IMR-90 (cell line): Measurements from ENCODE around the gene CT45A8. TPM values are rescaled to one million over a fixed set of nuclear protein-coding genes. Genes with fewer than 3 reads are reported as not detected.

ENCODE experiments used
- ATAC-seq: fragments of 200-7000 bp; cut with Tn5 transposase; 2 replicates; pipeline ENCODE4 v1.9.1; 2020; ENCODE audit warnings: low read depth, mild to moderate bottlenecking, moderate library complexity
- BruUV-seq: library from RNA; stranded (reverse); fragments of 400-500 nt; replicated peaks from 2 replicates; lab custom pipeline; 2021; lab: Mats Ljungman, UMichigan
- CTCF ChIA-PET: fragments of 300-600 bp; formaldehyde crosslinking; extraction: SDS; loops from one replicate; lab custom pipeline; 2021; ENCODE audit warnings: antibody characterized with exemption; lab: Yijun Ruan, JAX
- POLR2A ChIA-PET: fragments of 300-600 bp; sonication (Branson Sonifier 250); formaldehyde crosslinking; loops from one replicate; lab custom pipeline; 2022; ENCODE audit warnings: antibody characterized with exemption; ENCODE audit not compliant: unreplicated experiment; lab: Charles Lee
- DNase-seq: peaks from one replicate; pipeline ENCODE4 v3.0.0; 2013
- H2AFZ ChIP-seq: replicated peaks from 2 replicates; pipeline ENCODE3; 2013; ENCODE audit warnings: low read length, mild to moderate bottlenecking; ENCODE audit not compliant: poor library complexity
- H2AK5ac ChIP-seq: 2 replicates; pipeline ENCODE4 v1.6.1; 2013; ENCODE audit warnings: low read depth, low read length, inconsistent platforms
- H2AK9ac ChIP-seq: replicated peaks from 2 replicates; pipeline ENCODE3; 2013; ENCODE audit warnings: mild to moderate bottlenecking, low read depth, low read length, moderate library complexity; ENCODE audit not compliant: poor library complexity
- H2BK120ac ChIP-seq: 2 replicates; pipeline ENCODE4 v1.6.1; 2013; ENCODE audit warnings: low read depth, low read length, inconsistent platforms
- H2BK15ac ChIP-seq: 3 replicates; pipeline ENCODE4 v1.6.1; 2013; ENCODE audit warnings: low read depth, low read length, inconsistent platforms
- H2BK20ac ChIP-seq: 2 replicates; pipeline ENCODE4 v1.6.1; 2013; ENCODE audit warnings: low read depth, mild to moderate bottlenecking, inconsistent platforms, low read length, moderate library complexity
- H2BK5ac ChIP-seq: 2 replicates; pipeline ENCODE4 v1.6.1; 2013; ENCODE audit warnings: mild to moderate bottlenecking, low read depth, low read length, inconsistent platforms; ENCODE audit not compliant: poor library complexity, severe bottlenecking
- H3K14ac ChIP-seq: replicated peaks from 2 replicates; pipeline ENCODE4 v1.6.1; 2013; ENCODE audit warnings: low read depth, low read length, inconsistent platforms
- H3K18ac ChIP-seq: 2 replicates; pipeline ENCODE4 v1.6.1; 2013; ENCODE audit warnings: low read depth, low read length, control low read depth
- H3K23ac ChIP-seq: 2 replicates; pipeline ENCODE4 v1.6.1; 2013; ENCODE audit warnings: low read depth, low read length, inconsistent platforms
- H3K27ac ChIP-seq: 2 replicates; pipeline ENCODE4 v1.5.1; 2013; ENCODE audit warnings: mild to moderate bottlenecking, control low read depth, low read length; ENCODE audit not compliant: insufficient read depth
- H3K27me3 ChIP-seq: 2 replicates; pipeline ENCODE4 v1.6.1; 2013; ENCODE audit warnings: low read length; ENCODE audit not compliant: control insufficient read depth, insufficient read depth
- H3K36me3 ChIP-seq: 2 replicates; pipeline ENCODE4 v1.6.1; 2013; ENCODE audit warnings: low read length, mixed read lengths; ENCODE audit not compliant: control insufficient read depth, insufficient read depth
- H3K4ac ChIP-seq: 2 replicates; pipeline ENCODE4 v1.6.1; 2013; ENCODE audit warnings: low read depth, low read length, inconsistent platforms
- H3K4me1 ChIP-seq: 2 replicates; pipeline ENCODE4 v1.6.1; 2013; ENCODE audit warnings: low read length, mixed read lengths; ENCODE audit not compliant: control insufficient read depth, insufficient read depth
- H3K4me2 ChIP-seq: 2 replicates; pipeline ENCODE4 v1.6.1; 2013; ENCODE audit warnings: low read depth, mild to moderate bottlenecking, control low read depth, low read length, moderate library complexity
- H3K4me3 ChIP-seq: 2 replicates; pipeline ENCODE4 v1.5.1; 2013; ENCODE audit warnings: low read depth, mild to moderate bottlenecking, control low read depth, low read length, moderate library complexity; ENCODE audit not compliant: insufficient read depth
- H3K56ac ChIP-seq: 2 replicates; pipeline ENCODE4 v1.6.1; 2013; ENCODE audit warnings: low read length, inconsistent platforms; ENCODE audit not compliant: insufficient read depth; ENCODE audit errors: extremely low read depth
- H3K79me1 ChIP-seq, 2 experiments: 2 replicates each; pipeline ENCODE4 v1.6.1; 2013; ENCODE audit warnings: low read length in 2 of 2, inconsistent platforms in 1 of 2, low read depth in 1 of 2
- H3K9ac ChIP-seq: 2 replicates; pipeline ENCODE4 v1.6.1; 2013; ENCODE audit warnings: low read depth, low read length, control low read depth
- H3K9me1 ChIP-seq: 2 replicates; pipeline ENCODE4 v1.6.1; 2013; ENCODE audit warnings: low read length, inconsistent platforms; ENCODE audit not compliant: insufficient read depth
- H3K9me3 ChIP-seq: 2 replicates; pipeline ENCODE4 v1.6.1; 2013; ENCODE audit warnings: low read length; ENCODE audit not compliant: control insufficient read depth, insufficient read depth
- H4K20me1 ChIP-seq: 2 replicates; pipeline ENCODE4 v1.6.1; 2013; ENCODE audit warnings: low read length, inconsistent platforms; ENCODE audit not compliant: insufficient read depth
- H4K5ac ChIP-seq: 2 replicates; pipeline ENCODE4 v1.6.1; 2013; ENCODE audit warnings: mild to moderate bottlenecking, low read depth, low read length, control low read depth
- H4K8ac ChIP-seq, 2 experiments: 2 replicates each; pipeline ENCODE4 v1.6.1; 2013; ENCODE audit warnings: low read depth in 2 of 2, low read length in 2 of 2, control low read depth in 1 of 2, inconsistent platforms in 1 of 2
- H4K91ac ChIP-seq: 2 replicates; pipeline ENCODE4 v1.6.1; 2013; ENCODE audit warnings: low read depth, low read length, inconsistent platforms; ENCODE audit not compliant: insufficient read depth
- BHLHE40 ChIP-seq: fragments of 150-350 bp; IDR thresholded peaks from 2 replicates; pipeline ENCODE4 v1.6.1; 2016; ENCODE audit warnings: mild to moderate bottlenecking, low read depth, low read length
- CEBPB ChIP-seq: IDR thresholded peaks from 2 replicates; pipeline ENCODE4 v1.6.1; 2012; ENCODE audit warnings: low read depth, low read length, improper control_type of control experiment
- CHD1 ChIP-seq: IDR thresholded peaks from 2 replicates; pipeline ENCODE4 v1.6.1; 2012; ENCODE audit warnings: low read depth, low read length, improper control_type of control experiment
- FOS ChIP-seq: fragments of 150-350 bp; IDR thresholded peaks from 2 replicates; pipeline ENCODE4 v1.6.1; 2016; ENCODE audit warnings: low read depth, low read length
- MAFK ChIP-seq: IDR thresholded peaks from 2 replicates; pipeline ENCODE4 v1.6.1; 2012; ENCODE audit warnings: low read depth, low read length, improper control_type of control experiment
- MXI1 ChIP-seq: IDR thresholded peaks from 2 replicates; pipeline ENCODE4 v1.6.1; 2012; ENCODE audit warnings: low read depth, mild to moderate bottlenecking, low read length, moderate library complexity, borderline replicate concordance
- NFE2L2 ChIP-seq: fragments of 150-350 bp; IDR thresholded peaks from 2 replicates; pipeline ENCODE4 v1.6.1; 2016; ENCODE audit warnings: low read depth, mild to moderate bottlenecking, low read length
- POLR2A ChIP-seq: IDR thresholded peaks from 2 replicates; pipeline ENCODE4 v1.6.1; 2012; ENCODE audit warnings: mild to moderate bottlenecking, low read depth, low read length
- RAD21 ChIP-seq: IDR thresholded peaks from 2 replicates; pipeline ENCODE4 v1.6.1; 2012; ENCODE audit warnings: low read length, improper control_type of control experiment
- RCOR1 ChIP-seq: IDR thresholded peaks from 2 replicates; pipeline ENCODE4 v1.6.1; 2012; ENCODE audit warnings: mild to moderate bottlenecking, low read length, improper control_type of control experiment; ENCODE audit not compliant: insufficient replicate concordance
- RFX5 ChIP-seq: IDR thresholded peaks from 2 replicates; pipeline ENCODE4 v1.8.0; 2012; ENCODE audit warnings: low read depth, mild to moderate bottlenecking, low read length, moderate library complexity
- USF2 ChIP-seq: fragments of 150-350 bp; IDR thresholded peaks from 2 replicates; pipeline ENCODE4 v1.6.1; 2017; ENCODE audit warnings: mild to moderate bottlenecking, antibody characterized with exemption, low read length, low read depth
- WGBS, 2 experiments: methylation state at CpG; one replicate each; pipeline versions ENCODE4 v1.1.5 to v1.1.7; 2013; ENCODE audit warnings: missing lambda C conversion rate in 2 of 2; ENCODE audit not compliant: insufficient read length in 1 of 2; ENCODE audit errors: extremely low coverage in 2 of 2; 5-methylcytosine and 5-hydroxymethylcytosine counted together
- dilution Hi-C: fragments of 300-500 bp; cut with HindIII; formaldehyde crosslinking; loops from one replicate; pipeline ENCODE4 v1.14.3; 2018; ENCODE audit warnings: low sequenced_read_pairs; ENCODE audit not compliant: unreplicated experiment
- in situ Hi-C: fragments of 300-500 bp; cut with MboI; formaldehyde crosslinking; loops from 3 replicates; pipeline ENCODE4 v1.14.3; 2019; ENCODE audit warnings: low sequenced_read_pairs, inconsistent platforms, mixed read lengths
- intact Hi-C: fragments of 100-400 bp; cut with micrococcal nuclease; formaldehyde crosslinking; loops from 2 replicates; pipeline ENCODE4 v1.10.0; 2022
- polyA plus RNA-seq, 3 experiments: library from polyadenylated mRNA; depleted of rRNA; stranded (reverse); fragments of >200 nt; gene quantifications; 2 replicates each; pipeline ENCODE4 v1.2.3, GENCODE V29; 2012; ENCODE audit warnings: low replicate concordance in 1 of 3
- total RNA-seq: library from RNA; depleted of rRNA; stranded (reverse); fragments of >200 nt; gene quantifications from 2 replicates; pipeline ENCODE4 v1.2.3, GENCODE V29; 2012
- TF ChIP-seq, protein P1 (sequence below): fragments of 150-350 bp; IDR thresholded peaks from 2 replicates; pipeline ENCODE4 v1.6.1; 2016; ENCODE audit warnings: low read depth, mild to moderate bottlenecking, low read length, moderate library complexity, borderline replicate concordance
- TF ChIP-seq, protein P2 (sequence below): conservative IDR thresholded peaks from 2 replicates; pipeline ENCODE4 v1.5.1; 2012; ENCODE audit warnings: mild to moderate bottlenecking, low read depth, low read length, improper control_type of control experiment

The CT45A8 gene
- total and polyA plus RNA-seq, 2 of the 4 experiments (the other 2 are of a cell fraction) = not detected

GRCh38 chrX:135893294-135893817 lies 39.0 kb upstream of the CT45A8 start, which contains the start of the genes CT45A10 and SAGE1:
TSS of gene CT45A10 (minus strand) at chrX:135893444. CDS start at chrX:135885344, 8,100 bp downstream.
TSS of gene SAGE1 (plus strand) at chrX:135893716. CDS start at chrX:135896243, 2,527 bp downstream.
- Histone ChIP-seq H3K36me3 (no peaks in the 10 kb centered on the region), H4K5ac (no peak within 1 kb of the TSS), H3K79me1 (no peaks in the 10 kb centered on the region), H3K27ac (no peak within 1 kb of the TSS), H3K9me1 (no peaks in the 10 kb centered on the region), H3K14ac (no peak within 1 kb of the TSS), H3K9me3 (peaks cover 3% of the 10 kb centered on the region; the same call in 1 of the 2 replicates), H3K18ac (no peak within 1 kb of the TSS), H2BK5ac (no peak within 1 kb of the TSS), H3K4me1 (no peaks in the 10 kb centered on the region), H4K8ac (no peak within 1 kb of the TSS), H4K91ac (no peak within 1 kb of the TSS), H2AK9ac (no peak within 1 kb of the TSS), H2BK120ac (no peak within 1 kb of the TSS), H3K4ac (no peak within 1 kb of the TSS), H3K4me2 (no peak within 1 kb of the TSS), H3K23ac (no peak within 1 kb of the TSS), H3K27me3 (no peaks in the 10 kb centered on the region), H2BK20ac (no peak within 1 kb of the TSS), H3K9ac (no peak within 1 kb of the TSS), H2BK15ac (no peak within 1 kb of the TSS), H2AK5ac (no peak within 1 kb of the TSS), H4K20me1 (no peaks in the 10 kb centered on the region), H2AFZ (no peak within 1 kb of the TSS), H3K4me3 (no peak within 1 kb of the TSS), H3K56ac (no peak within 1 kb of the TSS)
- CTCF ChIA-PET = no interaction called here
- intact Hi-C loops = no loop called here
- POLR2A ChIA-PET = no interaction called here
- ATAC-seq = no peak
- DNase-seq = no peak
- dilution Hi-C loops = no loop called here
- TF ChIP-seq, protein P1, sequence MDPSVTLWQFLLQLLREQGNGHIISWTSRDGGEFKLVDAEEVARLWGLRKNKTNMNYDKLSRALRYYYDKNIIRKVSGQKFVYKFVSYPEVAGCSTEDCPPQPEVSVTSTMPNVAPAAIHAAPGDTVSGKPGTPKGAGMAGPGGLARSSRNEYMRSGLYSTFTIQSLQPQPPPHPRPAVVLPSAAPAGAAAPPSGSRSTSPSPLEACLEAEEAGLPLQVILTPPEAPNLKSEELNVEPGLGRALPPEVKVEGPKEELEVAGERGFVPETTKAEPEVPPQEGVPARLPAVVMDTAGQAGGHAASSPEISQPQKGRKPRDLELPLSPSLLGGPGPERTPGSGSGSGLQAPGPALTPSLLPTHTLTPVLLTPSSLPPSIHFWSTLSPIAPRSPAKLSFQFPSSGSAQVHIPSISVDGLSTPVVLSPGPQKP = no peak
- TF ChIP-seq, protein P2, sequence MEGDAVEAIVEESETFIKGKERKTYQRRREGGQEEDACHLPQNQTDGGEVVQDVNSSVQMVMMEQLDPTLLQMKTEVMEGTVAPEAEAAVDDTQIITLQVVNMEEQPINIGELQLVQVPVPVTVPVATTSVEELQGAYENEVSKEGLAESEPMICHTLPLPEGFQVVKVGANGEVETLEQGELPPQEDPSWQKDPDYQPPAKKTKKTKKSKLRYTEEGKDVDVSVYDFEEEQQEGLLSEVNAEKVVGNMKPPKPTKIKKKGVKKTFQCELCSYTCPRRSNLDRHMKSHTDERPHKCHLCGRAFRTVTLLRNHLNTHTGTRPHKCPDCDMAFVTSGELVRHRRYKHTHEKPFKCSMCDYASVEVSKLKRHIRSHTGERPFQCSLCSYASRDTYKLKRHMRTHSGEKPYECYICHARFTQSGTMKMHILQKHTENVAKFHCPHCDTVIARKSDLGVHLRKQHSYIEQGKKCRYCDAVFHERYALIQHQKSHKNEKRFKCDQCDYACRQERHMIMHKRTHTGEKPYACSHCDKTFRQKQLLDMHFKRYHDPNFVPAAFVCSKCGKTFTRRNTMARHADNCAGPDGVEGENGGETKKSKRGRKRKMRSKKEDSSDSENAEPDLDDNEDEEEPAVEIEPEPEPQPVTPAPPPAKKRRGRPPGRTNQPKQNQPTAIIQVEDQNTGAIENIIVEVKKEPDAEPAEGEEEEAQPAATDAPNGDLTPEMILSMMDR = no peak
- no peak for TF ChIP-seq CHD1
- no peak for TF ChIP-seq RAD21
- no peak for TF ChIP-seq FOS
- no peak for TF ChIP-seq BHLHE40
- TF ChIP-seq POLR2A = no peak
- TF ChIP-seq USF2 = no peak
- no peak for TF ChIP-seq RCOR1
- TF ChIP-seq CEBPB = no peak
- TF ChIP-seq MXI1 = no peak
- TF ChIP-seq NFE2L2 = no peak
- TF ChIP-seq MAFK = no peak
- no peak for TF ChIP-seq RFX5
- no TSS peak for BruUV-seq
- WGBS, 2 experiments = 80% methylated on average over 4 of the region's 22 CpGs; no CpG with 5 or more reads in 1 of the 2 experiments
- in situ Hi-C loops = no loop called here
